Activated CD8-positive, alpha-beta T cell treated with anti-CD3 and anti-CD28 coated beads for 36 hours (primary cell): ENCODE measurements around the gene OCA2. TPM values are rescaled to one million over a fixed set of nuclear protein-coding genes. Genes with fewer than 3 reads are reported as not detected.

Source experiments
- ATAC-seq: fragments of 200-7000 bp; cut with Tn5 transposase; one replicate; pipeline ENCODE4 v1.10.0; 2021; ENCODE audit warnings: mild to moderate bottlenecking, moderate library complexity
- CTCF ChIA-PET: fragments of 350-600 bp; sonication (Branson Sonifier 250); formaldehyde crosslinking; loops from one replicate; lab custom pipeline; 2021; ENCODE audit warnings: antibody characterized with exemption; lab: Charles Lee
- POLR2A ChIA-PET: fragments of 350-600 bp; sonication (Branson Sonifier 250); formaldehyde crosslinking; loops from one replicate; lab custom pipeline; 2021; ENCODE audit warnings: antibody characterized with exemption; lab: Charles Lee
- DNase-seq: peaks from one replicate; pipeline ENCODE4 v3.0.0-alpha.2; 2020
- H3K27ac Mint-ChIP-seq: one replicate; pipeline ENCODE4 v1.8.0; 2021; ENCODE audit warnings: mild to moderate bottlenecking, mixed read lengths
- H3K27me3 Mint-ChIP-seq: one replicate; pipeline ENCODE4 v1.8.0; 2021; ENCODE audit warnings: mixed read lengths
- H3K36me3 Mint-ChIP-seq: one replicate; pipeline ENCODE4 v1.8.0; 2021; ENCODE audit warnings: low read depth, mixed read lengths
- H3K4me1 Mint-ChIP-seq: one replicate; pipeline ENCODE4 v1.8.0; 2021; ENCODE audit warnings: low read depth, mixed read lengths
- H3K4me3 Mint-ChIP-seq: one replicate; pipeline ENCODE4 v1.8.0; 2021; ENCODE audit warnings: mild to moderate bottlenecking, moderate library complexity, mixed read lengths
- H3K9me3 Mint-ChIP-seq: one replicate; pipeline ENCODE4 v1.8.0; 2021; ENCODE audit warnings: mixed read lengths
- CTCF ChIP-seq: fragments of 200-600 bp; IDR thresholded peaks from one replicate; pipeline ENCODE4 v1.8.0; 2022; ENCODE audit warnings: antibody characterized with exemption, mild to moderate bottlenecking
- intact Hi-C: fragments of 100-400 bp; cut with micrococcal nuclease; formaldehyde crosslinking; loops from one replicate; pipeline ENCODE4 v1.10.0; 2022
- total RNA-seq, 2 experiments: library from RNA; stranded (reverse); gene quantifications; one replicate each; pipeline ENCODE4 v1.2.3, GENCODE V29; 2021

OCA2 gene
- total RNA-seq, 2 experiments from 2014 or later, result not detected

DNA sequence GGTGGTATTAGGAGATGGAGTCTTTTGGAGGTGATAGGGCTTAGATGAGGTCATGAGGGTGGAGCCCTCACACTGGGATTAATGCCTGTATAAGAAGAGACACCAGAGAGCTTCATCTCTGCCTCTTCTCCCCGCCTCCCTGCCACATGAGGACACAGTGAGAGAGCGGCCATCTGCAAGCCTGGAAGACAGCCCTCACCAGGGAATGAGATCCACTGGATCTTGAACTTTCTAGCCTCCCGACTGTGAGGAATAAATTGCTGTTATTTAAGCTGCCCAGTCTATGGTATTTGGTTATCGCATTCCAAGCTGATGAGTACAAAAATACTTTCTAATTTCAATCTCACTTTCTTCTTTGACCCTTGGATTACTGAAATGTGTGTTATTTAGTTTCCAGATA lies 121.4 kb downstream of the OCA2 start:
- ChIA-PET POLR2A (no interaction called here), CTCF (no interaction called here)

DNA sequence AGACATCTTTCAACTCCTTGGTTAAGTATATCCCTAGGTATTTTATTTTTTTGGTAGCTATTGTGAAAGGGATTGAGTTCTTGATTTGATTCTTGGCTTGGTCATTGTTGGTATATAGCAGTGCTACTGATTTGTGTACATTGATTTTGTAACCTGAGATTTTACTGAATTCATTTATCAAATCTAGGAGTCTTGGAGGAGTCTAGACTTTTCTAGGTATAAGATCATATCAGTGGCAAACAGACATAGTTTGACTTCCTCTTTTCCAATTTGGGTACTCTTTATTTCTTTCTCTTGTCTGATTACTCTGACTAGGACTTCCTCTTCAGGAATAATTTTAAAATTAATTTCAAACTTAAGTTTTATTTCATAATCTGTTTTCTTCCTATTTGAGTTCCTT lies 125.2 kb downstream of the OCA2 start:
- no peak for DNase-seq
- no peaks in the 10 kb centered on the region for H3K4me1 Mint-ChIP-seq
- no peaks in the 10 kb centered on the region for H3K36me3 Mint-ChIP-seq
- no peak for TF ChIP-seq CTCF
- no peaks in the 10 kb centered on the region for H3K9me3 Mint-ChIP-seq
- no peak overlapping the region for H3K4me3 Mint-ChIP-seq
- intact Hi-C loops, result no loop called here
- no peak for ATAC-seq
- H3K27me3 Mint-ChIP-seq, result no peaks in the 10 kb centered on the region
- H3K27ac Mint-ChIP-seq, result no peak overlapping the region
- POLR2A ChIA-PET, result no interaction called here
- CTCF ChIA-PET, result no interaction called here

More for the DNA sequence above, 121.4 kb downstream of the OCA2 start:
- intact Hi-C loops, result no loop called here
- DNase-seq (no peak), ATAC-seq (no peak)
- Mint-ChIP-seq H3K4me1 (no peaks in the 10 kb centered on the region), H3K4me3 (no peak overlapping the region), H3K9me3 (no peaks in the 10 kb centered on the region), H3K27ac (no peak overlapping the region), H3K27me3 (peaks cover 2% of the 10 kb centered on the region), H3K36me3 (no peaks in the 10 kb centered on the region)
- TF ChIP-seq CTCF, result no peak

GRCh38 chr15:27970661-27971392 lies 128.3 kb downstream of the OCA2 start:
- H3K9me3 Mint-ChIP-seq, result no peaks in the 10 kb centered on the region
- POLR2A ChIA-PET, result no interaction called here
- ATAC-seq, result no peak
- DNase-seq, result no peak
- no peaks in the 10 kb centered on the region for H3K36me3 Mint-ChIP-seq
- H3K4me3 Mint-ChIP-seq, result no peak overlapping the region
- no peak overlapping the region for H3K27ac Mint-ChIP-seq
- intact Hi-C loops, result no loop called here
- H3K27me3 Mint-ChIP-seq, result no peaks in the 10 kb centered on the region
- CTCF ChIA-PET, result no interaction called here
- H3K4me1 Mint-ChIP-seq, result no peaks in the 10 kb centered on the region
- TF ChIP-seq CTCF, result no peak

GRCh38 chr15:27967541-27967940 lies 131.6 kb downstream of the OCA2 start:
- no peaks in the 10 kb centered on the region for H3K4me1 Mint-ChIP-seq
- ChIA-PET POLR2A (no interaction called here), CTCF (no interaction called here)
- TF ChIP-seq CTCF, result no peak
- ATAC-seq (no peak), DNase-seq (no peak)
- H3K4me3 Mint-ChIP-seq, result no peak overlapping the region
- H3K27ac Mint-ChIP-seq, result no peak overlapping the region
- no peaks in the 10 kb centered on the region for H3K27me3 Mint-ChIP-seq
- intact Hi-C loops, result no loop called here
- H3K9me3 Mint-ChIP-seq, result no peaks in the 10 kb centered on the region
- no peaks in the 10 kb centered on the region for H3K36me3 Mint-ChIP-seq

DNA sequence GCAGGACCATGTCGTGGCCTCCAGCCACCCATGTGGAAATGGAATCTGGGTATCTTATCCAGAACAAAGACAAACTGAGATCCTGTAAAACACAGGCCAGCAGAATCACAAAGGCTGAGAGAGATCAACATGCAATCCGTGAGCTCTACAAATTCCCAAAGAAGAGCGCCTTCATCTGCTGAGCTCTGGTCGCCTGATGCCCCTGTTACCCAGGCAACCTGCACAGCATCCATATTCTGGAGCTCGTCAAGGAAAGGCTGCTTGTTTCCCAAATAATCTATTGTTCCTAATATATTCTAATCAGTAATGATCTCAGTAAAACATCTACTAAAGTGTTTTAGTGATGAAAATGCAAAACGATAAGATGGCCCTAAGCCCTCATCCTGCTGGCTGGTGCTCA lies 133.6 kb downstream of the OCA2 start:
- no peak for TF ChIP-seq CTCF
- Mint-ChIP-seq H3K36me3 (no peaks in the 10 kb centered on the region), H3K27me3 (no peaks in the 10 kb centered on the region), H3K4me3 (no peak overlapping the region), H3K27ac (no peak overlapping the region), H3K4me1 (no peaks in the 10 kb centered on the region), H3K9me3 (no peaks in the 10 kb centered on the region)
- DNase-seq, result no peak
- CTCF ChIA-PET, result no interaction called here
- ATAC-seq, result no peak
- POLR2A ChIA-PET, result no interaction called here
- intact Hi-C loops, result no loop called here
